Transverse colon (tissue), 4 donors: ENCODE data around the gene P3H2. TPM values are rescaled to one million over a fixed set of nuclear protein-coding genes. Genes with fewer than 3 reads are reported as not detected.

Source experiments
- DNase-seq: peaks from one replicate; pipeline ENCODE4 v3.0.0-alpha.2; 2019
- H3K27ac ChIP-seq, 4 donors: fragments of 200-600 bp; sonication (generic); 2 replicates each; pipeline ENCODE4 v1.5.1; 2016 to 2018; ENCODE audit warnings: inconsistent platforms in 4 of 4
- H3K27me3 ChIP-seq: fragments of 200-600 bp; sonication (generic); 2 replicates; pipeline ENCODE4 v1.5.1; 2017; ENCODE audit warnings: inconsistent platforms
- H3K36me3 ChIP-seq, 4 donors: fragments of 200-600 bp; sonication (generic); 2 replicates each; pipeline ENCODE4 v1.5.1; 2017 to 2019; ENCODE audit warnings: inconsistent platforms in 4 of 4
- H3K4me1 ChIP-seq, 4 donors: fragments of 200-600 bp; sonication (generic); 2 replicates each; pipeline ENCODE4 v1.5.1; 2017 to 2020; ENCODE audit warnings: inconsistent platforms in 4 of 4
- H3K4me3 ChIP-seq, 4 donors: fragments of 200-600 bp; sonication (generic); 1 replicate in 1 of 4; 2 replicates in 3 of 4; pipeline versions ENCODE4 v1.5.1 to v1.6.1; 2017 to 2019; ENCODE audit warnings: inconsistent platforms in 4 of 4
- H3K9me3 ChIP-seq, 2 donors: fragments of 200-600 bp; sonication (generic); 2 replicates each; pipeline ENCODE4 v1.5.1; 2017 to 2019; ENCODE audit warnings: inconsistent platforms in 2 of 2
- EP300 ChIP-seq: sonication (generic); formaldehyde crosslinking; IDR thresholded peaks from one replicate; pipeline ENCODE4 v1.6.1; 2017; ENCODE audit warnings: antibody characterized with exemption, low read depth
- POLR2A ChIP-seq: fragments of 450-650 bp; IDR thresholded peaks from one replicate; pipeline ENCODE4 v1.6.1; 2016; ENCODE audit warnings: antibody characterized with exemption, mild to moderate bottlenecking, moderate library complexity
- POLR2AphosphoS5 ChIP-seq, 3 donors: sonication (generic); formaldehyde crosslinking; IDR thresholded peaks; one replicate each; pipeline ENCODE4 v1.6.1; 2016; ENCODE audit warnings: antibody characterized with exemption in 3 of 3
- WGBS, 2 donors: methylation state at CpG; one replicate each; pipeline ENCODE4 v1.1.5; 2018; ENCODE audit warnings: low coverage in 1 of 2; 5-methylcytosine and 5-hydroxymethylcytosine counted together
- in situ Hi-C, 4 donors: fragments of 200-750 bp; cut with MboI; loops; one replicate each; pipeline versions ENCODE4 v1.15.0 to v1.15.1; 2017; ENCODE audit warnings: low sequenced_read_pairs in 3 of 4, low pct_ligation_motif_present in 1 of 4, low pct_unique_long_range_greater_than_20kb in 1 of 4
- intact Hi-C: fragments of 100-400 bp; cut with DNase I; formaldehyde crosslinking; loops from one replicate; pipeline ENCODE4 v1.15.1; 2023; ENCODE audit warnings: low total_unique reads
- total RNA-seq, 4 donors: library from RNA; depleted of rRNA; stranded (reverse); fragments of >200 nt; gene quantifications; one replicate each; pipeline ENCODE4 v1.1.0, GENCODE V29; 2016
- TF ChIP-seq, protein P1 (sequence below), 5 experiments: fragments of 200-600 bp in 3 of 5; fragments of 450-650 bp in 2 of 5; sonication (generic) in 3 of 5; IDR thresholded peaks; 1 replicate in 2 of 5; 2 replicates in 3 of 5; pipeline ENCODE4 v1.5.1; 2016 to 2017; ENCODE audit warnings: antibody characterized with exemption in 5 of 5, inconsistent platforms in 3 of 5, mild to moderate bottlenecking in 2 of 5, moderate library complexity in 1 of 5

Gene P3H2
- total RNA-seq, 4 donors from 2014 or later: 26.6 to 153 (median 54.3) TPM

DNA sequence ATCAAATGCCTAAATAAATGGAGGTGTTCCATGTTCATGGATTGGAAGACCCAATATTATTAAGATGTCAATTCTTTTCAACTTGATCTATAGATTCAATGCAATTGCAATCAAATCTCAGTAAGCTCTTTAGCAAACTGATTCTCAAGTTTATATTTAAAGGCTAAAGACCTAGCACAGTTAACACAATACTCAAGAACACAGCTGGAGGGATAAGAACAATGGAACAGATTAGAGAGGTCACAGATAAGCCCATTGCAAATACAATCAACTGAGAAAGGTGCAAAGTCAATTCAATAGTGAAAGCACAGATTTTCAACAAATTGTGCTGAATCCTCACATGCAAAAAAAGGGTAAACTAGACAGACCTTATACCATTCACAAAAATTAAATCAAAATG, 198.9 kb downstream of the P3H2 start:
- in situ Hi-C loops: no loop called here
- Histone ChIP-seq H3K9me3 (no peaks in the 10 kb centered on the region), H3K4me3 (no peak overlapping the region), H3K27ac (no peak overlapping the region), H3K36me3 (no peaks in the 10 kb centered on the region), H3K4me1 (no peaks in the 10 kb centered on the region), H3K27me3 (no peaks in the 10 kb centered on the region)
- no peak for DNase-seq
- intact Hi-C loops: no loop called here
- TF ChIP-seq, protein P1, sequence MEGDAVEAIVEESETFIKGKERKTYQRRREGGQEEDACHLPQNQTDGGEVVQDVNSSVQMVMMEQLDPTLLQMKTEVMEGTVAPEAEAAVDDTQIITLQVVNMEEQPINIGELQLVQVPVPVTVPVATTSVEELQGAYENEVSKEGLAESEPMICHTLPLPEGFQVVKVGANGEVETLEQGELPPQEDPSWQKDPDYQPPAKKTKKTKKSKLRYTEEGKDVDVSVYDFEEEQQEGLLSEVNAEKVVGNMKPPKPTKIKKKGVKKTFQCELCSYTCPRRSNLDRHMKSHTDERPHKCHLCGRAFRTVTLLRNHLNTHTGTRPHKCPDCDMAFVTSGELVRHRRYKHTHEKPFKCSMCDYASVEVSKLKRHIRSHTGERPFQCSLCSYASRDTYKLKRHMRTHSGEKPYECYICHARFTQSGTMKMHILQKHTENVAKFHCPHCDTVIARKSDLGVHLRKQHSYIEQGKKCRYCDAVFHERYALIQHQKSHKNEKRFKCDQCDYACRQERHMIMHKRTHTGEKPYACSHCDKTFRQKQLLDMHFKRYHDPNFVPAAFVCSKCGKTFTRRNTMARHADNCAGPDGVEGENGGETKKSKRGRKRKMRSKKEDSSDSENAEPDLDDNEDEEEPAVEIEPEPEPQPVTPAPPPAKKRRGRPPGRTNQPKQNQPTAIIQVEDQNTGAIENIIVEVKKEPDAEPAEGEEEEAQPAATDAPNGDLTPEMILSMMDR (IDR thresholded peaks at IDR 0.05): no peak
- TF ChIP-seq POLR2A (no peak), POLR2AphosphoS5 (IDR thresholded peaks at IDR 0.05) (no peak)

DNA sequence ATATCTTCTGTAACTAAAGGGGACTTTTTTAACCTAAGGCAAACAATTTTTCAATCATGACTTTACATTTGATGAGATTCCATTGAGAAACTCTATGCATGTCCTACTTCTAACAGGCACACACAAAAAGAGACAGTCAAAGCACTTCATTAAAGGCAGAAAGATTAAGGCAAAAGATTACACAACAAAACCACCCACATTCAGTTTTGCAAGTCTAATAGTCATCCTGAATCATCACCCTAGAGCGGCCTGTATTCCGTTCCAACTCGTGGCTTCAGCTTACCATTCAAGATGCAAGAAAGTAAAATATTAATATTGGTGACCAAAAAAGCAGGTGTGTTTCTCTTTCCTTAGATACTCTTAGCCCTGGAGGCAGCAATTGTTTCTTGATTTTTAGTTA, 205.9 kb downstream of the P3H2 start:
- Histone ChIP-seq H3K9me3 (no peaks in the 10 kb centered on the region), H3K4me3 (no peak overlapping the region), H3K27ac (no peak overlapping the region), H3K36me3 (no peaks in the 10 kb centered on the region), H3K4me1 (no peaks in the 10 kb centered on the region), H3K27me3 (no peaks in the 10 kb centered on the region)
- in situ Hi-C loops: no loop called here
- 67 to 84% methylated on average over 3 of the region's 3 CpGs for WGBS, 2 donors
- intact Hi-C loops: no loop called here
- TF ChIP-seq POLR2AphosphoS5 (IDR thresholded peaks at IDR 0.05) (no peak), EP300 (no peak)
- TF ChIP-seq, protein P1 (IDR thresholded peaks at IDR 0.05): no peak
- no peak for DNase-seq

DNA sequence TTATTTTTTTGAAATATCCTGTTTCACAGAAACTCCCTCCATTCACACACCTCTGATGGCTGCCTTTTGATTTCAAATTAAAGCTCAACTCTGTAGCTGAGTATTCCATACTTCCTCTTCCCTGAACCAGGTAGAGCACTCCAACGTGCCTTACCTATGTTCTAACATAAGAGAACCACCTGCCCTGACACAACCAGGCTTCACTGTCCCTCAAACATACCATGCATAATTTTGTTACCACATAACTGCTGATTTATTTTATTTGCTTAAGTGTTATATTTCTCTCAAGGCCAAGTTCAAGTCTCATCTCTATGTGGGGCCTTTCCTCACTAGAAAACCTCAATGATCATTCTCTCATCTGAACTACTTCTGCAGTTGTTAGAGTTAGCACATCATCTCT, 209.7 kb downstream of the P3H2 start:
- Histone ChIP-seq H3K4me3 (no peak overlapping the region), H3K27me3 (no peaks in the 10 kb centered on the region), H3K4me1 (no peaks in the 10 kb centered on the region), H3K27ac (no peak overlapping the region), H3K9me3 (no peaks in the 10 kb centered on the region), H3K36me3 (no peaks in the 10 kb centered on the region)
- no peak for DNase-seq
- in situ Hi-C loops: no loop called here
- TF ChIP-seq POLR2A: no peak
- no peak for TF ChIP-seq EP300
- TF ChIP-seq POLR2AphosphoS5 (IDR thresholded peaks at IDR 0.05): no peak
- TF ChIP-seq, protein P1 (IDR thresholded peaks at IDR 0.05): no peak
- WGBS, 2 donors: 14 to 42% methylated on average over 1 of the region's 1 CpG
- intact Hi-C loops: no loop called here

DNA sequence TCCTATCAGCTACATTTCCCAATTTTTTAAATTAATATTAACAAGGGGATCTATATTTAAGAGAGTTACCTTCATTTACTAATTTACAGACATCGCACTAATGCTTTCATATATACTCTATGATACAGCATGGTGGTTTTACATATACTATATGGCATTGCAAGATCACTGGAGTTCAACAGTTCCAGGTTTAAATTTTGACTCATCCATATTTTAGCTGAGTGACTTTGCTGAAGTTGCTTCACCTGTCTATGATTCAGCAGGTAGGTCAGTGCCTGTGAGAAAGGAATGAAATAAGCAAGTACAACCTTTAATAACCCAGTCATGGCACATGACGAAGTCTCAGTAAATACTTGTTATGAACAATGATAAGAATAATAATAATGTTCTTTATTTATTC, 211.1 kb downstream of the P3H2 start:
- no peak for DNase-seq
- TF ChIP-seq, protein P1 (IDR thresholded peaks at IDR 0.05): no peak
- no peak for TF ChIP-seq EP300
- no peak for TF ChIP-seq POLR2A
- no peak for TF ChIP-seq POLR2AphosphoS5 (IDR thresholded peaks at IDR 0.05)
- no peak overlapping the region for H3K27ac ChIP-seq
- H3K4me3 ChIP-seq: no peak overlapping the region
- in situ Hi-C loops (no loop called here), intact Hi-C loops (no loop called here)
- no peaks in the 10 kb centered on the region for H3K27me3 ChIP-seq
- no peaks in the 10 kb centered on the region for H3K9me3 ChIP-seq
- 93 to 94% methylated on average over 2 of the region's 2 CpGs for WGBS, 2 donors
- H3K36me3 ChIP-seq: no peaks in the 10 kb centered on the region
- peaks cover 0 to under 1% (median 0%) of the 10 kb centered on the region in 4 donors for H3K4me1 ChIP-seq
